HTERT RPE-1 (cell line): ENCODE measurements around the gene FRMD5.
"Not testable (repeated sequence)": the region's sequence is repeated elsewhere in the genome, so short reads cannot be mapped to it uniquely, and the experiment has no call there.

ENCODE experiments used
- in situ Hi-C: fragments of 300-500 bp; cut with MboI; formaldehyde crosslinking; loops from 4 replicates; pipeline ENCODE4 v1.14.3; 2020; ENCODE audit warnings: low sequenced_read_pairs

Gene FRMD5

GRCh38 chr15:44034933-44035624 is 160.0 kb downstream of the FRMD5 start:
- in situ Hi-C loops: no loop called here

- in situ Hi-C loops: no loop called here
These were observed 160.7 kb downstream of the FRMD5 start for GRCh38 chr15:44034334-44034733.

- in situ Hi-C loops: no loop called here
These were observed 161.2 kb downstream of the FRMD5 start for GRCh38 chr15:44033894-44034293.

- in situ Hi-C loops: not testable (repeated sequence)
These were observed 162.3 kb downstream of the FRMD5 start for GRCh38 chr15:44032820-44033219.

- in situ Hi-C loops: no loop called here
These were observed 165.0 kb downstream of the FRMD5 start for GRCh38 chr15:44029940-44030568.

- in situ Hi-C loops: no loop called here
These were observed 166.1 kb downstream of the FRMD5 start for GRCh38 chr15:44029003-44029402.

- in situ Hi-C loops: no loop called here
These were observed 166.7 kb downstream of the FRMD5 start for GRCh38 chr15:44028349-44028748.

- in situ Hi-C loops: no loop called here
These were observed 170.9 kb downstream of the FRMD5 start for GRCh38 chr15:44024155-44024554.

- in situ Hi-C loops: no loop called here
These were observed 171.9 kb downstream of the FRMD5 start for GRCh38 chr15:44023176-44023575.

GRCh38 chr15:44018151-44018550 is 176.9 kb downstream of the FRMD5 start:
- in situ Hi-C loops: no loop called here

GRCh38 chr15:44015545-44016305 is 179.3 kb downstream of the FRMD5 start:
- in situ Hi-C loops: no loop called here

- in situ Hi-C loops: no loop called here
These were observed 183.7 kb downstream of the FRMD5 start for GRCh38 chr15:44011238-44011854.

- in situ Hi-C loops: no loop called here
These were observed 185.0 kb downstream of the FRMD5 start for GRCh38 chr15:44010089-44010488.

GRCh38 chr15:44009038-44009437 is 186.0 kb downstream of the FRMD5 start:
- in situ Hi-C loops: no loop called here

GRCh38 chr15:44000248-44000647 is 194.8 kb downstream of the FRMD5 start:
- in situ Hi-C loops: not testable (repeated sequence)

- in situ Hi-C loops: no loop called here
These were observed 196.5 kb downstream of the FRMD5 start for GRCh38 chr15:43998607-43999006.

- in situ Hi-C loops: no loop called here
These were observed 203.9 kb downstream of the FRMD5 start for GRCh38 chr15:43991206-43991605.

GRCh38 chr15:43989938-43990337 is 205.1 kb downstream of the FRMD5 start:
- in situ Hi-C loops: no loop called here

GRCh38 chr15:43988900-43989299 is 206.2 kb downstream of the FRMD5 start:
- in situ Hi-C loops: no loop called here

GRCh38 chr15:43987924-43988323 is 207.1 kb downstream of the FRMD5 start:
- in situ Hi-C loops: no loop called here

- in situ Hi-C loops: no loop called here
These were observed 208.9 kb downstream of the FRMD5 start for GRCh38 chr15:43985976-43986680.
